HepG2 (cell line): ENCODE results near the gene DUSP16. TPM values are rescaled to one million over a fixed set of nuclear protein-coding genes. Genes with fewer than 3 reads are reported as not detected.

Experiments used
- ATAC-seq: fragments of 200-7000 bp; cut with Tn5 transposase; 3 replicates; pipeline ENCODE4 v1.9.1; 2020; ENCODE audit warnings: mild to moderate bottlenecking, moderate library complexity
- BruUV-seq: library from RNA; stranded (reverse); fragments of 400-500 nt; replicated peaks from 2 replicates; lab custom pipeline; 2021; lab: Mats Ljungman, UMichigan
- CTCF ChIA-PET: fragments of 300-600 bp; formaldehyde crosslinking; extraction: SDS; loops from one replicate; lab custom pipeline; 2021; ENCODE audit warnings: low total read pairs, inconsistent platforms, low intra/inter-chr PET ratio; lab: Yijun Ruan, JAX
- POLR2A ChIA-PET: fragments of 350-600 bp; sonication (Branson Sonifier 250); formaldehyde crosslinking; loops from one replicate; lab custom pipeline; 2020; ENCODE audit warnings: antibody characterized with exemption, inconsistent platforms; lab: Yijun Ruan, JAX
- DNase-seq: peaks from one replicate; pipeline ENCODE4 v3.0.0-alpha.2; 2015; ENCODE audit warnings: low spot score
- FAIRE-seq: peaks from 3 replicates; lab custom pipeline; 2011; peaks lifted over from hg19 to GRCh38; lab: Jason Lieb, UNC
- H2AFZ ChIP-seq: one replicate; pipeline ENCODE4 v1.6.1; 2011; ENCODE audit warnings: low read length, inconsistent platforms
- H3K27ac ChIP-seq: fragments of 300-600 bp; 3 replicates; pipeline ENCODE4 v1.8.0; 2011; ENCODE audit warnings: mixed run types, mild to moderate bottlenecking, mixed read lengths, low read length, inconsistent platforms; ENCODE audit not compliant: insufficient read depth; ENCODE audit errors: extremely low read length
- H3K27me3 ChIP-seq, 2 experiments: fragments of 200-600 bp in 1 of 2; 2 replicates in 1 of 2; 3 replicates in 1 of 2; pipeline versions ENCODE4 v1.6.0 to v1.8.0; 2011; ENCODE audit warnings: low read length in 2 of 2, mild to moderate bottlenecking in 2 of 2, moderate library complexity in 2 of 2, inconsistent platforms in 1 of 2; ENCODE audit not compliant: insufficient read depth in 2 of 2, control insufficient read depth in 1 of 2
- H3K36me3 ChIP-seq, 2 experiments: fragments of 200-600 bp in 1 of 2; replicated peaks in 1 of 2; 2 replicates in 1 of 2; 3 replicates in 1 of 2; pipeline versions ENCODE4 v1.5.1 to v1.8.0; 2011; ENCODE audit warnings: low read length in 2 of 2, inconsistent platforms in 1 of 2; ENCODE audit not compliant: insufficient read depth in 2 of 2, control insufficient read depth in 1 of 2
- H3K4me1 ChIP-seq: 2 replicates; pipeline ENCODE4 v1.5.1; 2012; ENCODE audit warnings: low read length, inconsistent platforms; ENCODE audit not compliant: insufficient read depth
- H3K4me2 ChIP-seq: 2 replicates; pipeline ENCODE4 v1.6.0; 2011; ENCODE audit warnings: low read depth, low read length, inconsistent platforms
- H3K4me3 ChIP-seq, 3 experiments: fragments of 200-600 bp in 1 of 3; sonication (generic), shearing (Covaris generic) in 1 of 3; replicated peaks in 1 of 3; 2 replicates each; pipeline ENCODE4 v1.5.1; 2011 to 2016; ENCODE audit warnings: low read length in 3 of 3, inconsistent platforms in 2 of 3, low read depth in 2 of 3, mild to moderate bottlenecking in 2 of 3, control low read depth in 1 of 3, mixed read lengths in 1 of 3; ENCODE audit not compliant: insufficient read depth in 1 of 3
- H3K79me2 ChIP-seq: one replicate; pipeline ENCODE4 v1.6.1; 2011; ENCODE audit warnings: low read length, inconsistent platforms; ENCODE audit not compliant: insufficient read depth
- H3K9ac ChIP-seq: 2 replicates; pipeline ENCODE4 v1.6.0; 2011; ENCODE audit warnings: mild to moderate bottlenecking, low read depth, low read length, inconsistent platforms; ENCODE audit not compliant: insufficient read depth
- H3K9me3 ChIP-seq: 2 replicates; pipeline ENCODE4 v1.5.1; 2012; ENCODE audit warnings: mild to moderate bottlenecking, low read length
- H4K20me1 ChIP-seq: 2 replicates; pipeline ENCODE4 v1.6.0; 2011; ENCODE audit warnings: inconsistent platforms, mild to moderate bottlenecking, low read length, moderate library complexity; ENCODE audit not compliant: insufficient read depth
- ARID4A ChIP-seq: sonication (generic); formaldehyde crosslinking; IDR thresholded peaks from 2 replicates; pipeline ENCODE4 v1.5.0; 2020; ENCODE audit warnings: mild to moderate bottlenecking, missing genetic modification reagents, borderline replicate concordance
- FOXA3 ChIP-seq: IDR thresholded peaks from 2 replicates; pipeline ENCODE4 v1.6.1; 2016; ENCODE audit warnings: missing genetic modification reagents, missing compliant biosample characterization
- MZF1 ChIP-seq: sonication (generic); formaldehyde crosslinking; IDR thresholded peaks from 2 replicates; pipeline ENCODE4 v1.8.1; 2023; ENCODE audit warnings: mild to moderate bottlenecking, missing genetic modification reagents, borderline replicate concordance
- PPARG ChIP-seq: conservative IDR thresholded peaks from 2 replicates; pipeline ENCODE4 v1.6.1; 2016; ENCODE audit warnings: missing biosample characterization, missing genetic modification reagents
- RELA ChIP-seq: sonication (generic); formaldehyde crosslinking; IDR thresholded peaks from 2 replicates; pipeline ENCODE4 v1.4.0; 2020; ENCODE audit warnings: missing genetic modification reagents
- REXO4 ChIP-seq: sonication (generic); formaldehyde crosslinking; IDR thresholded peaks from 2 replicates; pipeline ENCODE4 v1.8.0; 2022; ENCODE audit warnings: missing genetic modification reagents, mild to moderate bottlenecking, borderline replicate concordance
- TERF1 ChIP-seq: sonication (generic); formaldehyde crosslinking; IDR thresholded peaks from 2 replicates; pipeline ENCODE4 v1.8.0; 2022; ENCODE audit warnings: mild to moderate bottlenecking, missing genetic modification reagents, moderate library complexity
- ZBTB14 ChIP-seq: sonication (generic); formaldehyde crosslinking; IDR thresholded peaks from 2 replicates; pipeline ENCODE4 v1.4.0; 2020; ENCODE audit warnings: missing genetic modification reagents
- ZNF563 ChIP-seq: sonication (generic); formaldehyde crosslinking; IDR thresholded peaks from 2 replicates; pipeline ENCODE4 v1.8.0; 2022; ENCODE audit warnings: mild to moderate bottlenecking, moderate library complexity, missing genetic modification reagents
- ZNF674 ChIP-seq: sonication (generic); formaldehyde crosslinking; IDR thresholded peaks from 2 replicates; pipeline ENCODE4 v1.5.0; 2020; ENCODE audit warnings: low read depth, mild to moderate bottlenecking, missing genetic modification reagents
- ZNF724P ChIP-seq: sonication (generic); formaldehyde crosslinking; IDR thresholded peaks from 2 replicates; pipeline ENCODE4 v1.8.0; 2022; ENCODE audit warnings: missing genetic modification reagents, borderline replicate concordance
- WGBS: methylation state at CpG from one replicate; pipeline ENCODE4 v1.1.6; 2017; ENCODE audit warnings: low lambda C conversion rate; 5-methylcytosine and 5-hydroxymethylcytosine counted together
- in situ Hi-C: cut with HindIII; loops from 2 replicates; pipeline ENCODE4 v1.10.0; 2017; ENCODE audit warnings: low pct_unique_long_range_greater_than_20kb; ENCODE audit not compliant: extremely low pct_ligation_motif_present
- intact Hi-C: fragments of 100-400 bp; cut with micrococcal nuclease; formaldehyde crosslinking; loops from one replicate; pipeline ENCODE4 v1.10.0; 2022; ENCODE audit not compliant: unreplicated experiment
- polyA plus RNA-seq, 8 experiments: library from polyadenylated mRNA; depleted of rRNA in 3 of 8; stranded (reverse) in 7 of 8; unstranded in 1 of 8; fragments of >200 nt; fragmentation: Illumina TruSeq in 4 of 8; extraction: Trizol in 4 of 8; gene quantifications; 2 replicates each; pipeline versions ENCODE4 v1.2.1 to v1.2.3, GENCODE V29; 2011 to 2016; ENCODE audit warnings: low read depth in 4 of 8, missing spikeins in 1 of 8, mixed read lengths in 1 of 8; ENCODE audit not compliant: insufficient read depth in 1 of 8
- total RNA-seq, 5 experiments: library from RNA; depleted of rRNA; stranded (reverse); fragments of >200 nt; fragmentation: Illumina TruSeq; extraction: Trizol; gene quantifications; 2 replicates each; pipeline ENCODE4 v1.2.3, GENCODE V29; 2016; ENCODE audit warnings: low read depth in 1 of 5
- TF ChIP-seq, protein P1 (sequence below): sonication (generic); formaldehyde crosslinking; IDR thresholded peaks from 2 replicates; pipeline ENCODE4 v1.4.0; 2020; ENCODE audit warnings: missing genetic modification reagents, mild to moderate bottlenecking, borderline replicate concordance
- TF ChIP-seq, protein P2 (sequence below): sonication (generic); formaldehyde crosslinking; IDR thresholded peaks from 2 replicates; pipeline ENCODE4 v1.4.0; 2020; ENCODE audit warnings: mild to moderate bottlenecking, missing genetic modification reagents
- TF ChIP-seq, protein P3 (sequence below): IDR thresholded peaks from 2 replicates; pipeline ENCODE4 v1.6.1; 2016; ENCODE audit warnings: low read depth, control low read depth

The DUSP16 gene
- total and polyA plus RNA-seq, 2 of the 13 experiments (the other 11 are each of a cell fraction or from before 2014, with no cell fraction given) = 45.7 to 46.6 TPM

DNA sequence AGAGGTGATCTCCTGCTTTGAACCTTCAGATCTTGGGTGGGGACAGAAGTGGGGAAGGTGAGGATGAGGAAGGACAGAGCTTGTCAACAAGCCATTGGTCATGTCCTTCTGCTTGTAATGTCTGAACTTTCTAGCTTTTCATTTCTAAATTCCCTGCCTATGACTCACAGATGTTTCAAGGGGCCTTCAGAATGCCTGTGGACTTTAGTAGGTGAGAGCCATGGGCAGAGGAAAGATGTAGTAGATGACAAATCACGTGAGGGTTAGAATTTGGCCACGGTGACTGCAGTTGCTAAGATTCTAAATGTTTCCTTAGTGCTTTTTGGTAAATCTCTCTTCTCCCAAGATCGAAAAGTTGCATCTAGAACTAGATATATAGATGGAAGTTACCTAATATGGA is 30.3 kb upstream of the DUSP16 start:
- Histone ChIP-seq H4K20me1 (no peaks in the 10 kb centered on the region), H3K79me2 (no peaks in the 10 kb centered on the region), H3K9ac (no peak overlapping the region), H3K4me1 (peaks cover 7% of the 10 kb centered on the region), H3K27me3 (no peaks in the 10 kb centered on the region; a peak in 2 of 5 replicates), H3K4me3 (no peak overlapping the region), H3K36me3 (no peaks in the 10 kb centered on the region), H2AFZ (no peak overlapping the region), H3K9me3 (no peaks in the 10 kb centered on the region), H3K4me2 (0 out of 2 replicates have a peak overlapping the region, but pooled peaks have one; percentile 8), H3K27ac (no peak overlapping the region)
- WGBS = 17% methylated on average over 3 of the region's 3 CpGs
- intact Hi-C loops = no loop called here
- ChIA-PET CTCF (no interaction called here), POLR2A (interaction anchor here (1.9 to 2.4 kb wide), 2 partner anchors 19 to 30 kb away, joined by 7 to 9 read pairs; partner anchors contain the start of genes CREBL2 and DUSP16)
- in situ Hi-C loops = no loop called here
- BruUV-seq = no TSS peak
- peak; percentile 56 for DNase-seq
- no peak; the same call in 1 of the 3 replicates for ATAC-seq
- FAIRE-seq = no peak
- TF ChIP-seq, protein P1, sequence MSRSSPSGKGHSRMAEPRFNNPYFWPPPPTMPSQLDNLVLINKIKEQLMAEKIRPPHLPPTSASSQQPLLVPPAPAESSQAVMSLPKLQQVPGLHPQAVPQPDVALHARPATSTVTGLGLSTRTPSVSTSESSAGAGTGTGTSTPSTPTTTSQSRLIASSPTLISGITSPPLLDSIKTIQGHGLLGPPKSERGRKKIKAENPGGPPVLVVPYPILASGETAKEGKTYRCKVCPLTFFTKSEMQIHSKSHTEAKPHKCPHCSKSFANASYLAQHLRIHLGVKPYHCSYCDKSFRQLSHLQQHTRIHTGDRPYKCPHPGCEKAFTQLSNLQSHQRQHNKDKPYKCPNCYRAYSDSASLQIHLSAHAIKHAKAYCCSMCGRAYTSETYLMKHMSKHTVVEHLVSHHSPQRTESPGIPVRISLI (CRISPR knock-in tag) = no peak
- TF ChIP-seq RELA (CRISPR knock-in tag) (no peak), FOXA3 (peak; percentile 30; the same call in 1 of the 2 replicates), ZBTB14 (no peak), ZNF724P (CRISPR knock-in tag) (no peak), ZNF674 (CRISPR knock-in tag) (no peak), MZF1 (no peak), ARID4A (no peak), TERF1 (CRISPR knock-in tag) (no peak), PPARG (no peak), REXO4 (CRISPR knock-in tag) (no peak), ZNF563 (no peak)
- TF ChIP-seq, protein P2, sequence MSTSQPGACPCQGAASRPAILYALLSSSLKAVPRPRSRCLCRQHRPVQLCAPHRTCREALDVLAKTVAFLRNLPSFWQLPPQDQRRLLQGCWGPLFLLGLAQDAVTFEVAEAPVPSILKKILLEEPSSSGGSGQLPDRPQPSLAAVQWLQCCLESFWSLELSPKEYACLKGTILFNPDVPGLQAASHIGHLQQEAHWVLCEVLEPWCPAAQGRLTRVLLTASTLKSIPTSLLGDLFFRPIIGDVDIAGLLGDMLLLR (CRISPR knock-in tag) = no peak
- TF ChIP-seq, protein P3, sequence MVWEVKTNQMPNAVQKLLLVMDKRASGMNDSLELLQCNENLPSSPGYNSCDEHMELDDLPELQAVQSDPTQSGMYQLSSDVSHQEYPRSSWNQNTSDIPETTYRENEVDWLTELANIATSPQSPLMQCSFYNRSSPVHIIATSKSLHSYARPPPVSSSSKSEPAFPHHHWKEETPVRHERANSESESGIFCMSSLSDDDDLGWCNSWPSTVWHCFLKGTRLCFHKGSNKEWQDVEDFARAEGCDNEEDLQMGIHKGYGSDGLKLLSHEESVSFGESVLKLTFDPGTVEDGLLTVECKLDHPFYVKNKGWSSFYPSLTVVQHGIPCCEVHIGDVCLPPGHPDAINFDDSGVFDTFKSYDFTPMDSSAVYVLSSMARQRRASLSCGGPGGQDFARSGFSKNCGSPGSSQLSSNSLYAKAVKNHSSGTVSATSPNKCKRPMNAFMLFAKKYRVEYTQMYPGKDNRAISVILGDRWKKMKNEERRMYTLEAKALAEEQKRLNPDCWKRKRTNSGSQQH (CRISPR knock-in tag) = no peak
